Stimulated activated CD4-positive, alpha-beta T cell treated with anti-CD3 and anti-CD28 coated beads, Interleukin-1b, Interleukin-23, amount 100 ng/mL, for 4 hours (primary cell): Measurements from ENCODE around the gene PRDM8.

ENCODE experiments used
- DNase-seq, 2 donors: peaks; one replicate each; pipeline ENCODE4 v3.0.0-alpha.2; 2020; ENCODE audit warnings: low read depth in 2 of 2

The PRDM8 gene

GRCh38 chr4:80183250-80184052 lies 13.9 kb upstream of the PRDM8 start:
- DNase-seq: no peak

DNA sequence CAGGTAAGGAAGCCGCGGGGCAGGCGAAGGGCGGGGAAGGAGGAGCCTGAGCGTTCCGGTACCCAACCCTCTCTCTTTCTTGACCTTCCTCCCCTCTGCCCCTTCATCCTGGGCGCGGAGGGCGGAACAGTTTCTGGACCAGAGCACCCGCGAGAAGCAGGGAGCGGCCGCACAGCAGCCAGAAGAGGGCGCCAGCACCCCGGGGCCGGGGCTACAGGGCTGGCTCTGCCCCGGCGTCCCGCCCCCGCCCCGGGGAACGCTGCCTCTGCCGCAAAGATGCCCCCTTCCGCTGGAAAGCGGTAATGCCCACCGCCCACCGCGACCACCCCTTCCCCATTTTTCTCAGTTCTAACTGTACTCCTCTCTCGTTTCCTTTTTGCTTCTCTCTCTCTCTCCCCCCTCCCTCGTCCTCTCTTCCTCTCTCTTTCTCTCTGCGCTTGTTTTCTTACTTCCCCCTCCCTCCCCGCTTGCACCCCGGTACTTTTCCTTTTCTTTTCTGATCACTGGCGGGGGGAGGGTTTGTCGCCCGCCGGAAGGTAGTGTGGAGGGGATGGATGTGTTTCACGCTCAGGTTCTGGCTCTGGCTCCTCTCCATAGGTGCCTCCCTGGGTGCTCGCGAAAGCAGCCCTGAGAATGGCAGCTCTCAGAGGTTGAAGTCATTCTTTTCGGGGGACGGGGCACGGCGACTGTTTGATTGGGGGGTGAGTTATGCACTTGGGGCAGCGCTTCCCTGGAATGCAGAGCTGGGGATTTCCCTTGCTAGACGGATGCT lies 13.1 kb upstream of the PRDM8 start:
- peak; percentile 93 to 94 for DNase-seq

- DNase-seq: no peak
These were observed 12.2 kb upstream of the PRDM8 start for GRCh38 chr4:80184825-80185756.

DNA sequence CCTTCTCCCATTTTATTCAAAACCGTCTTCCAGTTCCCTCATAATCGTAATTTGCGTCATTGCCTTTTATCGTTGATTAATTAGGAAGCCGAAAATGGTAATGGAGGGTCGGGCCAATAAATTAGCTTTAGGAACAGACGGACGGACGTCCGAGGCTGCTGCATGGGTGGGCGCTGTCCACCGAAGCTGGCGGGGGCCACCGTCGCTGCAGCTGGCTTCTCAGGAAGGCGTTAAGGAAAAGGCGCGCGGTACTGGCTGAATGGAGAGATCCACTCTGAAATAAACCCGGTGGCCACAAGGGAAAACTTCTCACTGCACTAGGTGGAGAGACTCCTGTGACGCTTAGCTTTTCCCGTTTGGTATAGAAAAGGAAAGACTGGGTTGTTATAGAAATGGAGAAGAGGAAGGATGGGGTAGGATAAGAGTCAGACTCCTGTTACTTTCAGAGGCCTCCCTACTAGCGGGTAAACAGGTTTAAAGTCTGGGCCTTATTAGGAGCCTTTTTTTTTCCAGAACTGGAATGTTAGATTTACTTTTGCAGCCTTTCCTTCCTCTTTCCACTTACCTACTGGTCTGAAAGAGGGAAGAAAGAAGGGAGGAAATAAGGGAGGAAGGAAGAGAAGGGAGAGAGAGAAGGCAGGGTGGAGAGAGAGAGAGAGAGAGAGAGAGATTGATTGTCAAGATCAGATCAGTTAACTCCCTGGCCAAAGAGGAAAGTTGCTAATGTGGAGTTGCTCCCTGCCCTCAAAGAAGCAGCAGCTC lies 11.3 kb upstream of the PRDM8 start:
- no peak for DNase-seq

DNA sequence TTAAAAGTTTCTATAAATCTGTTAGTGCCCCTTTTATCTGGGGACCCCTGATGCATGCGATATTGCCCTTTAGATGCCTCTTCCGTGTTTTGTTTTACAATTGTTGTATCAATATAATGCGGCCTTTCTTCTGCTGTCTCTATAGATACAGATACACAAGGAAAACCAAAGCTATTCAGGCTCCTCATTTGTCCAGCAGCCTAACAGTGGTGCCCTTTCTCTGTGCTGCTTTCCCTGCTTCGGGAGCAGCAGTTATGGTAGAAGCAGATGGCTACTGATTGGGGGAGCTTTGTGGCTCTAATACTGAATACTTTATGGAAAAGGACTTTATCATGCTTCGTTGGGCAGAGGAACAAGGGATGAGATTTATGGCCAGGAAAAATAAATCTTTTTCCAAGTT lies 10.6 kb upstream of the PRDM8 start:
- no peak for DNase-seq

GRCh38 chr4:80187677-80188076 lies 9.6 kb upstream of the PRDM8 start:
- DNase-seq: no peak

GRCh38 chr4:80188457-80188800 lies 8.9 kb upstream of the PRDM8 start:
- DNase-seq: no peak

- DNase-seq: no peak
These were observed 8.4 kb upstream of the PRDM8 start for GRCh38 chr4:80188801-80189458.

DNA sequence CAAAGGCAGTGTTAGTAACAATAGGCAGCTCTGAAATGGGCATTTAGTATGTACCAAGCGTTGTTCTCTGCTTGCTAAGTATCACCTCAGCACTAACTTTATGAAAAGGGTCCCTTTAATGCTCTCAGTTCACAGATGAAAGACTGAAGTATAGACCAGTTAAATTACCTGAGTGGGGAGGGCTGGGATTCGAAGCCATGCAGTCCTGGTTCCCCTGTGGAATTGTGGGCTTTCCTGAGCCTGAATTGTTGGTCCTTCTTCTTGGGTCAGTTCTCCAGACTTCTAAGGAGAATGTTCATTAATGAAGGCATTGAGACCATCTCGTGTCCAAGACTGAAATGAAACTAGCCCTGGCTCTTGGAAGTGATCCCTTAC lies 7.7 kb upstream of the PRDM8 start:
- DNase-seq: no peak

- DNase-seq: no peak
These were observed 7.2 kb upstream of the PRDM8 start for GRCh38 chr4:80189956-80190677.

DNA sequence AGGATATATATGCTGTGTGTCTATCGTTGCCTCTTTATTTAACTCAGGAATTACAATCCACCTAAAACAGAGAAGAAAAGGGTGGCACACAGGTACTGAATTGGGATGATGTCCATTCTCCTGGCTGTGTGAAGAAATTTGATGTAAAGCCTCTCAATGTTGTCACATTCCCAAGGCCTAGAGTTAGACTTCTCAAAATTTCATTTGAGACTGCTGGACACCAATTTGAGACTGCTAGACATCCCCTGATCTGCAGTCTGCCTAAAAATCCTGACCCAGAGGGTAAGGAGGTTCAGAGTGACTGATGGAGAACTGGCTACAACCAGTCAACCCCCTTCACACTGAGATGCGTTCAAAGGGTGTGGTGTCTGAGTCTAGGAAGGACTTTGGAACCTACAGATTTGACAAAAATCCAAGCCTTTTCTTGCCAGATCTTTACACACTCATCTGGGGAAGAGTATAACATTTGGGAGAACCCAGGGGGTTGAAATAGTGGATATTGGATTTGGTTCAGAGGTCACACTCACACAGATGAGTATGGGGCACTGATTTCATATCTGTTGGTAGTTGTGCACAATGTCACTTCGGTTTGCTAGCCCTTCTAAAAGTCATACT lies 4.9 kb upstream of the PRDM8 start:
- no peak for DNase-seq

- no peak for DNase-seq
These were observed 4.4 kb upstream of the PRDM8 start for GRCh38 chr4:80192937-80193336.

DNA sequence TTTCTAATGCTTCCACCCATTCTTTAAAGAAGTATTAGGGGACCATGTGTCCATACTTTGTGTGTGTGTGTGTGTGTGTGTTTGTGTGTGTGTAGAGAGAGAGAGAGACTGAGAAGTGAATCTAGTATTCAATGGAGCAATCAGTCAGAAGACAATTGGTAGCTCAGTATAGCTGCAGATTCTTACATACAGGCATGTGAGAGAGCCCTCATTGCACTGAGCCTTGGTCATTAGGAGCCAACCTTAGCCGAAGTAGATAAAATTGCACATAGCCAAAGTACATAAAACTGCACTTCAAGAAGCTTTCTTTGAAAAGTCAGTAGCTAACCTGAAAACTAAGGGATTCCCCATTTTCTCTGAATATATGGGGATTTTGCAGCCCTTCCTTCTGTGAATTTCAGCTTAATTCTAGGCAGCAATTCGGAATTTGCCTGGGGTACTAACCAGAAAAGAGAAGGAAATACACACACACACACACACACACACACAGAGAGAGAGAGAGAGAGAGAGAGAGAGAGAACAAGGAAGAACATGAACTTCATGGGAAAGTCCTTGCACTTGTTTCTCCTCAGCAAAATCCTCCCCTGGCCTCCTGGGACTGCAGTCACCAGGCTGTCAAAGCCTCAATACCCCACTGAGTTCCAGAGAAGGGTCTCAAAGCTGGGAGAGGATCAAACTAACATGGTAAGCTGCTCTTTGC lies 1.7 kb upstream of the PRDM8 start:
- DNase-seq: no peak

DNA sequence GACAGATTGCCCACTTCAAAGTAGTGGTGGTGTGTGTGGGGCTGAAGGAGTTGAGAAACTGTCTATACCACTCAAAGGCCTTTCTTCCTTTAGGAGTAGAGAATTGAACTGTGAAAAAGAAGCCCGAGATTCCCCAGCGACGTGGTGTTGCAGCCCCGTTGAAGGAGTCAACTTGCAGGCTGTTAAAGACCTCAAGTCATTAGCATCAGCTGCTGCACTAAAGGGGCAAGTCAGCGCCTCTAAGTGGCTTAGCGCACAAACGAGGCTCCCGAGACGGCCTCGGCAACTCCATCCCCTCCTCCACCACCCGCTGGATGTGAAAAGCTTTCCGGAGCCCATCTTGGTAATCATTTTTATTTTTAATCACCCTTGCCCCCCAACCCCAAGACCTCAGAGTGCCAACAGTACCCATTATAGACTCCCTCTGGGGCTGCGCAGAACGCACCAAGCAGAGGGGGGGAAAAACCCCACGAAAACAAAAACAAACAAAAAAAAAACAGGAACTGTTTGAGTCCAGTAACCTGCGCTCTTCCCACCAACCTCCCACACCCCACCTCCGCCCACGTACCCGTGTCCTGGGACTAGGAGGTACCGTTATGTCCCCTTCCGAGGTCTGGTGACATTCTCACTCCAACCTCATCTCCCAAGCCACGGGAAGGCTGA lies 913 bp upstream of the PRDM8 start:
- no peak for DNase-seq

- no peak for DNase-seq
These were observed 518 bp downstream of the PRDM8 start for GRCh38 chr4:80197601-80198440.

- DNase-seq: no peak
These were observed 1.1 kb downstream of the PRDM8 start for GRCh38 chr4:80198441-80198837.

GRCh38 chr4:80199004-80199560 lies 1.8 kb downstream of the PRDM8 start:
- no peak for DNase-seq
